ENCODE measurements around the gene SGSM1.

- no peak for TF ChIP-seq POLR2A (IDR thresholded peaks at IDR 0.05)
- no peak for TF ChIP-seq CTCF (IDR thresholded peaks at IDR 0.05)
Observed at GRCh38 chr22:24867323-24868022, 61.5 kb downstream of the SGSM1 start.
